Kidney capillary endothelial cell (primary cell): Measurements from ENCODE around the gene RNF31.

Source experiments
- DNase-seq: peaks from one replicate; pipeline ENCODE4 v3.0.0-alpha.2; 2018; ENCODE audit warnings: low spot score

RNF31 gene

GRCh38 chr14:24116128-24116814 is 31.0 kb upstream of the RNF31 start:
- DNase-seq = no peak

- no peak for DNase-seq
These were observed 30.1 kb upstream of the RNF31 start for GRCh38 chr14:24117179-24117578.

- DNase-seq = no peak
These were observed 27.6 kb upstream of the RNF31 start for GRCh38 chr14:24119691-24120090.

- no peak for DNase-seq
These were observed 26.1 kb upstream of the RNF31 start for GRCh38 chr14:24121210-24121609.

- no peak for DNase-seq
These were observed 24.9 kb upstream of the RNF31 start for GRCh38 chr14:24122416-24122815.

GRCh38 chr14:24122898-24123297 is 24.4 kb upstream of the RNF31 start:
- DNase-seq = no peak

- DNase-seq = no peak
These were observed 23.6 kb upstream of the RNF31 start for GRCh38 chr14:24123424-24124417.

GRCh38 chr14:24126939-24127338 is 20.4 kb upstream of the RNF31 start:
- no peak for DNase-seq

GRCh38 chr14:24127673-24128072 is 19.6 kb upstream of the RNF31 start:
- no peak for DNase-seq

GRCh38 chr14:24129410-24129998 is 17.8 kb upstream of the RNF31 start:
- no peak for DNase-seq

- DNase-seq = no peak
These were observed 16.9 kb upstream of the RNF31 start, which contains the start of gene FITM1 for GRCh38 chr14:24130380-24130716. TSS of gene FITM1 (plus strand) at chr14:24130659. CDS start at chr14:24131564, 905 bp downstream.

- DNase-seq = no peak
These were observed 16.4 kb upstream of the RNF31 start for GRCh38 chr14:24130717-24131548.

- no peak for DNase-seq
These were observed 15.7 kb upstream of the RNF31 start for GRCh38 chr14:24131549-24131966.

- no peak for DNase-seq
These were observed 15.1 kb upstream of the RNF31 start for GRCh38 chr14:24132061-24132685.

- no peak for DNase-seq
These were observed 14.3 kb upstream of the RNF31 start for GRCh38 chr14:24132976-24133375.

- no peak for DNase-seq
These were observed 13.6 kb upstream of the RNF31 start for GRCh38 chr14:24133735-24134134.

- DNase-seq = no peak
These were observed 11.8 kb upstream of the RNF31 start for GRCh38 chr14:24135584-24135833.

GRCh38 chr14:24135834-24136683 is 11.2 kb upstream of the RNF31 start, which contains the start of gene PSME1:
TSS of gene PSME1 (plus strand) at chr14:24136194. CDS start at chr14:24136263, 69 bp downstream.
- DNase-seq = peak; percentile 76

- DNase-seq = no peak
These were observed 10.4 kb upstream of the RNF31 start for GRCh38 chr14:24136684-24137528.
